PC-9 (cell line): ENCODE measurements around the gene UTP25. TPM values are rescaled to one million over a fixed set of nuclear protein-coding genes. Genes with fewer than 3 reads are reported as not detected.
A peak's percentile ranks its signal among the peaks of the same experiment; 100 is the strongest.

ENCODE experiments used
- BruUV-seq: library from RNA; stranded (reverse); fragments of 400-500 nt; replicated peaks from 2 replicates; lab custom pipeline; 2021; lab: Mats Ljungman, UMichigan
- CTCF ChIA-PET: fragments of 300-600 bp; sonication (Branson Sonifier 250); formaldehyde crosslinking; loops from one replicate; lab custom pipeline; 2022; ENCODE audit warnings: antibody characterized with exemption; lab: Charles Lee
- POLR2A ChIA-PET: fragments of 300-600 bp; sonication (Branson Sonifier 250); formaldehyde crosslinking; loops from one replicate; lab custom pipeline; 2022; ENCODE audit warnings: antibody characterized with exemption; ENCODE audit not compliant: unreplicated experiment; lab: Charles Lee
- DNase-seq, 2 experiments: peaks; one replicate each; pipeline versions ENCODE4 v3.0.0 to v3.0.0-alpha.2; 2015 to 2022; ENCODE audit warnings: mixed read lengths in 1 of 2
- H2AFZ ChIP-seq: fragments of 200-600 bp; sonication (generic); 2 replicates; pipeline ENCODE4 v1.8.1; 2017; ENCODE audit warnings: antibody characterized with exemption
- H3F3A ChIP-seq: fragments of 200-600 bp; sonication (generic); 2 replicates; pipeline ENCODE4 v1.8.1; 2017; ENCODE audit warnings: antibody characterized with exemption, mild to moderate bottlenecking, low read depth; ENCODE audit not compliant: insufficient read depth
- H3K27ac ChIP-seq: fragments of 200-600 bp; sonication (generic); 2 replicates; pipeline ENCODE4 v1.6.1; 2016; ENCODE audit warnings: mixed run types
- H3K27me3 ChIP-seq: fragments of 200-600 bp; sonication (generic); 2 replicates; pipeline ENCODE4 v1.6.1; 2016; ENCODE audit warnings: low read depth, mixed run types; ENCODE audit not compliant: insufficient read depth
- H3K36me3 ChIP-seq: fragments of 200-600 bp; sonication (generic); 2 replicates; pipeline ENCODE4 v1.6.1; 2016; ENCODE audit warnings: low read depth, mixed run types
- H3K4me1 ChIP-seq: fragments of 200-600 bp; sonication (generic); replicated peaks from 2 replicates; pipeline ENCODE4 v1.6.1; 2016; ENCODE audit warnings: mixed run types; ENCODE audit not compliant: insufficient read depth
- H3K4me2 ChIP-seq: fragments of 200-600 bp; sonication (generic); 2 replicates; pipeline ENCODE4 v1.6.1; 2017; ENCODE audit warnings: mixed run types
- H3K4me3 ChIP-seq: fragments of 200-600 bp; sonication (generic); 2 replicates; pipeline ENCODE4 v1.6.1; 2016; ENCODE audit warnings: mixed run types
- H3K79me2 ChIP-seq: fragments of 200-600 bp; sonication (generic); 2 replicates; pipeline ENCODE4 v1.6.1; 2017; ENCODE audit warnings: low read depth, mixed run types
- H3K9me2 ChIP-seq: fragments of 200-600 bp; sonication (generic); 2 replicates; pipeline ENCODE4 v1.8.1; 2017; ENCODE audit warnings: mild to moderate bottlenecking; ENCODE audit not compliant: insufficient read depth
- H3K9me3 ChIP-seq: fragments of 200-600 bp; sonication (generic); 2 replicates; pipeline ENCODE4 v1.8.1; 2016; ENCODE audit warnings: low read depth; ENCODE audit not compliant: insufficient read depth
- H4K20me1 ChIP-seq: fragments of 200-600 bp; sonication (generic); 2 replicates; pipeline ENCODE4 v1.8.1; 2017; ENCODE audit not compliant: insufficient read depth
- EZH2 ChIP-seq: fragments of 200-600 bp; sonication (generic); IDR thresholded peaks from 2 replicates; pipeline ENCODE4 v1.8.0; 2017; ENCODE audit warnings: antibody characterized with exemption, low read depth
- intact Hi-C: fragments of 100-400 bp; cut with micrococcal nuclease; formaldehyde crosslinking; loops from one replicate; pipeline ENCODE4 v1.10.0; 2022; ENCODE audit not compliant: unreplicated experiment
- total RNA-seq: library from RNA; stranded (reverse); gene quantifications from 2 replicates; pipeline ENCODE4 v1.2.3, GENCODE V29; 2021
- TF ChIP-seq, protein P1 (sequence below): fragments of 200-600 bp; sonication (generic); conservative IDR thresholded peaks from 2 replicates; pipeline ENCODE4 v1.6.1; 2017; ENCODE audit warnings: mixed run types, antibody characterized with exemption, mild to moderate bottlenecking, moderate library complexity

Gene UTP25
- total RNA-seq, 1 experiment from 2014 or later: 9.3 TPM

DNA sequence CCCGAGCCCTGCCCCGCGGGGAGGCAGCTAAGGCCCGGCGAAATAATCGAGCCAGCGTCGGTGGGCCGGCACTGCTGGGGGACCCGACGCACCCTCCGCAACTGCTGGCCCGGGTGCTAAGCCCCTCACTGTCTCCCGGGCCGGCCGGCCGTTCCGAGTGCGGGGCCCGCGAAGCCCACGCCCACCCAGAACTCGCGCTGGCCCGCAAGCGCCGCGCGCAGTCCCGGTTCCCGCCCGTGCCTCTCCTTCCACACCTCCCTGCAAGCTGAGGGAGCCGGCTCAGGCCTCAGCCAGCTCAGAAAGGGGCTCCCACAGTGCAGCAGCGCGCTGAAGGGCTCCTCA, 61.3 kb downstream of the UTP25 start:
- CTCF ChIA-PET: no interaction called here
- TF ChIP-seq, protein P1, sequence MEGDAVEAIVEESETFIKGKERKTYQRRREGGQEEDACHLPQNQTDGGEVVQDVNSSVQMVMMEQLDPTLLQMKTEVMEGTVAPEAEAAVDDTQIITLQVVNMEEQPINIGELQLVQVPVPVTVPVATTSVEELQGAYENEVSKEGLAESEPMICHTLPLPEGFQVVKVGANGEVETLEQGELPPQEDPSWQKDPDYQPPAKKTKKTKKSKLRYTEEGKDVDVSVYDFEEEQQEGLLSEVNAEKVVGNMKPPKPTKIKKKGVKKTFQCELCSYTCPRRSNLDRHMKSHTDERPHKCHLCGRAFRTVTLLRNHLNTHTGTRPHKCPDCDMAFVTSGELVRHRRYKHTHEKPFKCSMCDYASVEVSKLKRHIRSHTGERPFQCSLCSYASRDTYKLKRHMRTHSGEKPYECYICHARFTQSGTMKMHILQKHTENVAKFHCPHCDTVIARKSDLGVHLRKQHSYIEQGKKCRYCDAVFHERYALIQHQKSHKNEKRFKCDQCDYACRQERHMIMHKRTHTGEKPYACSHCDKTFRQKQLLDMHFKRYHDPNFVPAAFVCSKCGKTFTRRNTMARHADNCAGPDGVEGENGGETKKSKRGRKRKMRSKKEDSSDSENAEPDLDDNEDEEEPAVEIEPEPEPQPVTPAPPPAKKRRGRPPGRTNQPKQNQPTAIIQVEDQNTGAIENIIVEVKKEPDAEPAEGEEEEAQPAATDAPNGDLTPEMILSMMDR: no peak
- no peak for TF ChIP-seq EZH2
- no TSS peak for BruUV-seq

DNA sequence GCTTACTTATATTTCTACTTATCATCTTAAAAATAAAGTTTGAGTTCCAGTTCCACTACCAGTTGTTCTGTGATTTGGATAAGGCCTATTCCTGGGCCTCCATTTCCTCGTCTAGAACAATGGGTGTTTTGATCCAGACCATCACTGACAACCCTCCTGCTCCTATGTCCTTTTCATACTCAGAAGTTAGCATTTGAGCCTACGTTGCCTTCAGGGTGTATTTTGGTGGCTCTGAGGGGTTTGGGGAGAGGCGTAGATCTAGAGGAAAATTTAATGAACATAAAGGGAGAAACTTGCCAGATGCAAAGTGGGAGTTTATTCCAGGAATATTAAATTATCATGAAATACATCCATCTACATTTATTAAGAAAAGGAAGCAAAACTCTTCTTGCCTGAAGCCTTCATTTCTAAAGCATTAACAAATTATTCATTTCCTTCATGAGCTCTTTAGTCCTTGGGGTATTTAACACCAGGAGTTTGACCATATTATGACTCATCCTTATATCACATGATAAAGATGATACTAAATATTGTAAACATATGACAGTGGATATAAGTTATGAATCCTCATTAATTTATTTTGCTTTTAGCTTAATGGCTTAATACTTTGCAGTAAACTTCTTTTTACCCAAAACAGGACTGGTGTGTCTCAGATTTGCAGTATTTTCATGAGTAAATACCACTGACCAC, 63.0 kb downstream of the UTP25 start:
- peak in 1 of 2 experiments; percentile 45 for DNase-seq
- H3K9me3 ChIP-seq: no peaks in the 10 kb centered on the region
- POLR2A ChIA-PET: no interaction called here
- no peak overlapping the region for H3K4me3 ChIP-seq
- TF ChIP-seq, protein P1: no peak
- TF ChIP-seq EZH2: no peak
- CTCF ChIA-PET: interaction anchor here (1.0 kb wide), 1 partner anchor 98 kb away, joined by 3 read pairs; no protein-coding TSS in a partner anchor
- H3K4me1 ChIP-seq: peaks cover 25% of the 10 kb centered on the region
- peak overlapping the region; percentile 66 for H3K27ac ChIP-seq
- H3K79me2 ChIP-seq: no peaks in the 10 kb centered on the region
- intact Hi-C loops: loop anchor here (10.0 kb wide), 1 partner anchor 344 kb away; the partner anchor contains the start of gene SERTAD4
- H3K27me3 ChIP-seq: no peaks in the 10 kb centered on the region
- no TSS peak for BruUV-seq
- no peaks in the 10 kb centered on the region for H3K9me2 ChIP-seq
- H4K20me1 ChIP-seq: no peaks in the 10 kb centered on the region
- H3K36me3 ChIP-seq: no peaks in the 10 kb centered on the region
- H3K4me2 ChIP-seq: peak overlapping the region; percentile 2; the same call in 1 of the 2 replicates
- peaks cover 14% of the 10 kb centered on the region for H3F3A ChIP-seq
- H2AFZ ChIP-seq: 0 out of 2 replicates have a peak overlapping the region, but pooled peaks have one; percentile 1

More for the DNA sequence above, 61.3 kb downstream of the UTP25 start:
- Histone ChIP-seq H3K9me3 (no peaks in the 10 kb centered on the region), H3K27ac (no peak overlapping the region), H3F3A (no peaks in the 10 kb centered on the region), H3K4me1 (peaks cover 28% of the 10 kb centered on the region), H3K27me3 (no peaks in the 10 kb centered on the region), H4K20me1 (no peaks in the 10 kb centered on the region), H3K79me2 (no peaks in the 10 kb centered on the region), H3K4me2 (no peak overlapping the region), H3K4me3 (no peak overlapping the region), H3K36me3 (no peaks in the 10 kb centered on the region), H3K9me2 (no peaks in the 10 kb centered on the region), H2AFZ (no peak overlapping the region)
- POLR2A ChIA-PET: no interaction called here
- no peak for DNase-seq
- intact Hi-C loops: no loop called here

DNA sequence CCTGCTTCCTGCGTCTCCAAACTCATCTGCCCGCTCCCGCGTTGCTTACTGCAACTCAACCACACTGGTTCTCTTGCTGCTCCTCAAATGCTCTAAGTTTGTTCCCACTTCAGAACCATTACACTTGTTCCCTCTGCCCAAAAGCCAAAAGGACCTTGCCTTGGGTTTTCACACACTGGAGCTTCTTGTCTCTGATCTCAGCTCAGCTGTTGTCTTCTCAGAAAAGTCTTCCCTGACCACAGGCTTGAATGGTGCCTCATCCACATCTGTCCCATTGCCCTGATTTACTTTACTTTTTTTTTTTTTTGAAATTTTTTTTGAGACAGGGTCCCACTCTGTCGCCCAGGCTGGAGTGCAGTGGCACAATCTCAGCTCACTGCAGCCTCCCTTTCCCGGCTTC, 66.0 kb downstream of the UTP25 start:
- Histone ChIP-seq H3K27ac (peak overlapping the region; percentile 99), H3K4me1 (peaks cover 45% of the 10 kb centered on the region), H4K20me1 (no peaks in the 10 kb centered on the region), H3K4me2 (no peak overlapping the region), H3K9me3 (peaks cover 5% of the 10 kb centered on the region; the same call in 1 of the 2 replicates), H2AFZ (no peak overlapping the region), H3K9me2 (no peaks in the 10 kb centered on the region), H3K4me3 (no peak overlapping the region), H3K27me3 (no peaks in the 10 kb centered on the region), H3F3A (peaks cover 31% of the 10 kb centered on the region), H3K79me2 (no peaks in the 10 kb centered on the region), H3K36me3 (no peaks in the 10 kb centered on the region)
- DNase-seq: no peak
- TF ChIP-seq EZH2: no peak
- TF ChIP-seq, protein P1: no peak
- intact Hi-C loops: loop anchor here (2.0 to 10.0 kb wide), 2 partner anchors 21 to 341 kb away; partner anchors contain the start of gene SERTAD4
- no TSS peak for BruUV-seq
- POLR2A ChIA-PET: no interaction called here
- CTCF ChIA-PET: no interaction called here
